NK-92 treated with Interleukin-12 subunit alpha and Interleukin-12 subunit beta, amount 100 ng/mL, for 24 hours (cell line): ENCODE data around the gene AHNAK2.
"Not testable (repeated sequence)": the region's sequence is repeated elsewhere in the genome, so short reads cannot be mapped to it uniquely, and the experiment has no call there.

ENCODE experiments used
- DNase-seq: peaks from one replicate; lab custom pipeline; 2025; lab: John Stamatoyannopoulos, UW

AHNAK2 gene

GRCh38 chr14:104951863-104952657 is 26.1 kb downstream of the AHNAK2 start:
- not testable (repeated sequence) for DNase-seq

GRCh38 chr14:104950701-104951100 is 27.5 kb downstream of the AHNAK2 start:
- not testable (repeated sequence) for DNase-seq

- no peak for DNase-seq
These were observed 28.2 kb downstream of the AHNAK2 start for GRCh38 chr14:104950021-104950420.

- DNase-seq, result not testable (repeated sequence)
These were observed 28.7 kb downstream of the AHNAK2 start for GRCh38 chr14:104949406-104949955.

DNA sequence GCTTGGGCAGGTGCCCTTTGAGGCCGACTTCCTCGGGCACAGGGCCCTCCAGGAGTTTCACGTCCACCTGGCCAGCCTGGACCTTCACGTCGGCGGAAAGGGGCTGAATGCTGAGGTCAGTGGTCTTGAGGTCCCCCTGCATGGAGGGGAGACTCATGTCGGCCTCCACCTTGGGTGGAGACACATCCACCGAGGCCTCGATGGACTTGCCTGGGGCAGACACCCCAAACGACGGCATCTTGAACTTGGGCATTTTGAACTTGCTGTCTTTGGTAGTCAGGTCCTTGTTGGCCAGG is 29.5 kb downstream of the AHNAK2 start:
- DNase-seq, result no peak

GRCh38 chr14:104947881-104948735 is 30.1 kb downstream of the AHNAK2 start:
- DNase-seq, result not testable (repeated sequence)

DNA sequence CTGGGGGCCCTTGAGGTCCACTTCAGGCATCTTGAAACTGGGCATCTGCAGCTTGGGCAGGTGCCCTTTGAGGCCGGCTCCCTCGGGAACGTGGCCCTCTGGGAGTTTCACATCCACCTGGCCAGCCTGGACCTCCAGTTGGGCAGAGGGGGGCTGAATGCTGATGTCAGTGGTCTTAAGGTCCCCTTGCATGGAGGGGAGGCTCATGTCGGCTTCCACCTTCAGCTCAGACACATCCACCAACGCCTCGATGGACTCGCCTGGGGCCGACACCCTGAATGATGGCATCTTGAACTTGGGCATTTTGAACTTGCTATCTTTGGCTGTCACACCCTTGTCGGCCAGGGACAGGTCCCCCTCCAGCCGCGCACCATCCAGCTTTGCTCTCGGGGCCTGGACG is 31.0 kb downstream of the AHNAK2 start:
- DNase-seq, result not testable (repeated sequence)

DNA sequence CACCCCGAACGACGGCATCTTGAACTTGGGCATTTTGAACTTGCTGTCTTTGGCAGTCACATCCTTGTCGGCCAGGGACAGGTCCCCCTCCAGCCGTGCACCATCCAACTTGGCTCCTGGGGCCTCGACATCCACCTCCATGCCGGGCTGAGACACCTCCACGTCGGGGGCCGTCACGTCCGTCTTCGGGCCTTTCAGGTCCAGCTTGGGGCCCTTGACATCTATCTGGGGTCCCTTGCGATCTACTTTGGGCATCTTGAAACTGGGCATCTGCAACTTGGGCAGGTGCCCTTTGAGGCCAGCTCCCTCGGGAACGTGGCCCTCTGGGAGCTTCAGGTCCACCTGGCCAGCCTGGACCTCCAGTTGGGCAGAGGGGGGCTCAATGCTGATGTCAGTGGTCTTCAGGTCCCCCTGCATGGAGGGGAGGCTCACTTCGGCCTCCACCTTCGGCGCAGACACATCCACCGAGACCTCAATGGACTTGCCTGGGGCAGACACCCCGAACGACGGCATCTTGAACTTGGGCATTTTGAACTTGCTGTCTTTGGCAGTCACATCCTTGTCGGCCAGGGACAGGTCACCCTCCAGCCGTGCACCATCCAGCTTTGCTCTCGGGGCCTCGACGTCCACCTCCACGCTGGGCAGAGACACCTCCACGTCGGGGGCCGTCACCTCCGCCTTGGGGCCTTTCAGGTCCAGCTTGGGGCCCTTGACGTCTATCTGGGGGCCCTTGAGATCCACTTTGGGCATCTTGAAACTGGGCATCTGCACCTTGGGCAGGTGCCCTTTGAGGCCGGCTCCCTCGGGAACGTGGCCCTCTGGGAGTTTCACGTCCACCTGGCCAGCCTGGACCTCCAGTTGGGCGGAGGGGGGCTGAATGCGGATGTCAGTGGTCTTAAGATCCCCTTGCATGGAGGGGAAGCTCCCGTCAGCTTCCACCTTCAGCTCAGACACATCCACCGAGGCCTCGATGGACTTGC is 31.9 kb downstream of the AHNAK2 start:
- not testable (repeated sequence) for DNase-seq

- not testable (repeated sequence) for DNase-seq
These were observed 32.9 kb downstream of the AHNAK2 start for GRCh38 chr14:104945266-104945665.

DNA sequence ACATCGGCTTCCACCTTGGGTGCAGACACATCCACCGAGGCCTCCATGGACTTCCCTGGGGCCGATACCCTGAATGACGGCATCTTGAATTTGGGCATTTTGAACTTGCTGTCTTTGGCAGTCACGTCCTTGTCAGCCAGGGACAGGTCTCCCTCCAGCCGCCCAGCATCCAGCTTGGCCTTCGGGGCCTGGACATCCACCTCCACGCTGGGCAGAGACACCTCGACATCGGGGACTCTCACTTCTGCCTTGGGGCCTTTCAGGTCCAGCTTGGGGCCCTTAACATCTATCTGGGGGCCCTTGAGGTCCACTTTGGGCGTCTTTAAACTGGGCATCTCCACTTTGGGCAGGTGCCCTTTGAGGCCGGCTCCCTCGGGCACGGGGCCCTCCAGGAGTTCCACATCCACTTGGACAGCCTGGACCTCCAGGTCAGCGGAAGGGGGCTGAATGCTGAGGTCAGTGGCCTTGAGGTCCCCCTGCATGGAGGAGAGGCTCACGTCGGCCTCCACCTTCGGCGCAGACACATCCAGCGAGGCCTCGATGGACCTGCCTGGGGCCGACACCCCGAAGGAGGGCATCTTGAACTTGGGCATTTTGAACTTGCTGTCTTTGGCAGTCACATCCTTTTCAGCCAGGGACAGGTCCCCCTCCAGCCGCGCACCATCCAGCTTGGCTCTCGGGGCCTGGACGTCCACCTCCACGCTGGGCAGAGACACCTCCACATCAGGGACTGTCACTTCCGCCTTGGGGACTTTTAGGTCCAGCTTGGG is 33.6 kb downstream of the AHNAK2 start:
- not testable (repeated sequence) for DNase-seq

- not testable (repeated sequence) for DNase-seq
These were observed 34.2 kb downstream of the AHNAK2 start for GRCh38 chr14:104944016-104944308.

DNA sequence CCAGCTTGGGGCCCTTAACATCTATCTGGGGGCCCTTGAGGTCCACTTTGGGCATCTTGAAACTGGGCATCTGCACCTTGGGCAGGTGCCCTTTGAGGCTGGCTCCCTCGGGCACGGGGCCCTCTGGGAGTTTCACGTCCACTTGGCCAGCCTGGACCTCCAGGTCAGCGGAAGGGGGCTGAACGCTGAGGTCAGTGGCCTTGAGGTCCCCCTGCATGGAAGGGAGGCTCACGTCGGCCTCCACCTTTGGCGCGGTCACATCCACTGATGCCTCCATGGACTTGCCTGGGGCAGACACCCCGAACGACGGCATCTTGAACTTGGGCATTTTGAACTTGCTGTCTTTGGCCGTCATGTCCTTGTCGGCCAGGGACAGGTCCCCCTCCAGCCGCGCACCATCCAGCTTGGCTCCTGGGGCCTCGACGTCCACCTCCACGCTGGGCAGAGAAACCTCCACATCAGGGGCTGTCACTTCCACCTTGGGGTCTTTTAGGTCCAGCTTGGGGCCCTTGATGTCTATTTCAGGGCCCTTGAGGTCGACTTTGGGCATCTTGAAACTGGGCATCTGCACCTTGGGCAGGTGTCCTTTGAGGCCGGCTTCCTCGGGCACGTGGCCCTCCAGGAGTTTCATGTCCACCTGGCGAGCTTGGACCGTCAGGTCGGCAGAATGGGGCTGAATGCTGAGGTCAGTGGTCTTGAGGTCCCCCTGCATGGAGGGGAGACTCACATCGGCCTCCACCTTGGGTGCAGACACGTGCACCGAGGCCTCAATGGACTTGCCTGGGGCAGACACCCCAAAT is 34.8 kb downstream of the AHNAK2 start:
- not testable (repeated sequence) for DNase-seq

GRCh38 chr14:104942586-104942985 is 35.6 kb downstream of the AHNAK2 start:
- no peak for DNase-seq

DNA sequence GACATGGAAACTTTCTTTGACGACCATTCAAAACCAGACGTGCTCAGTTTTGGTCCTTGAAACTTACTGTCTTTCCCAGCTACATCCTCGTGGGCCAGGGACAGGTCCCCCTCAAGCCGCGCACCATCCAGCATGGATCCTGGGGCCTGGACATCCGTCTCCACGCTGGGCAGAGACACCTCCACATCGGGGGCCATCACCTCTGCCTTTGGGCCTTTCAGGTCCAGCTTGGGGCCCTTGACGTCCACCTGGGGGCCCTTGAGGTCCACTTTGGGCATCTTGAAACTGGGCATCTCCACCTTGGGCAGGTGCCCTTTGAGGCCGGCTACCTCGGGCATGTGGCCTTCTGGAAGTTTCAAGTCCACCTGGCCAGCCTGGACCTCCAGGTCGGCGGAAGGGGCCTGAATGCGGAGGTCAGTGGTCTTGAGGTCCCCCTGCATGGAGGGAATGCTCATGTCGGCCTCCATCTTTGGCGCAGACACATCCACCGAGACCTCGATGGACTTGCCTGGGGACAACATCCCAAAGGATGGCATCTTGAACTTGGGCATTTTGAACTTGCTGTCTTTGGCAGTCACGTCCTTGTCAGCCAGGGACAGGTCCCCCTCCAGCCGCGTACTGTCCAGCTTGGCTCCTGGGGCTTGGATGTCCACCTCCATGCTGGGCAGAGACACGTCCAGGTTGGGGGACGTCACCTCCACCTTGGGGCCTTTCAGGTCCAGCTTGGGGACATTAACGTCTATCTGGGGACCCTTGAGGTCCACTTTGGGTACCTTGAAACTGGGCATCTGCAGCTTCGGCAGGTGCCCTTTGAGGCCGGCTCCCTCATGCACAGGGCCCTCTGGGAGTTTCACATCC is 36.4 kb downstream of the AHNAK2 start:
- no peak for DNase-seq

DNA sequence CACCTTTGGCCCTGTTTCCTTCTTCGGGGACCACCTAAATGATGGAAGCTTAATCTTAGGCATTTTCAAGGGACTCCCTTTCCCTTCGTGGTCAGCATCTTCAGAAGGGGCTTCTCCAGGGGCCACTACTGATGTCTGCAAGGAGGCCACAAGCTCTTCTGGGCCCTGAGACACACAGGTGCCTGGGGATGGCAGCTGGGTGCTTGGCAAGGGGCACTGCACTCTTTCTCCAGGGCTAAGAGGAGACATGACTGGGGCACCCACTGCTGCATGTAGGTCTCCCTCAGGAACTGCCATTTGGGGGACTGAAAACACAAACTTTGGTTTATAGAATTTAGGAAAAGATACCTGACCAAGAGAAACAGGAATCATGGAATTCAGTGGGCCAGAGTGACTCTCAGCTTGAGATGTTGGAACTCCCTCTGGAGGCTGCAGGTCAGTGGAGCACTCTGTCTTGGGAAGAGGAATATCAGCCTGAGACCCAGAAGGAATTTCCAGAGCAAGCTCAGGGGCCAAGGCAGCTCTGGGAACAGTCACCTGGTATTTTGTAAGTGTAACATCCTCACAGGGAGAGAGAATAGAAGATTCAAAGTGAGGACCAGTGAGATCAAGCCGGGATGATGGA is 37.5 kb downstream of the AHNAK2 start:
- no peak for DNase-seq

DNA sequence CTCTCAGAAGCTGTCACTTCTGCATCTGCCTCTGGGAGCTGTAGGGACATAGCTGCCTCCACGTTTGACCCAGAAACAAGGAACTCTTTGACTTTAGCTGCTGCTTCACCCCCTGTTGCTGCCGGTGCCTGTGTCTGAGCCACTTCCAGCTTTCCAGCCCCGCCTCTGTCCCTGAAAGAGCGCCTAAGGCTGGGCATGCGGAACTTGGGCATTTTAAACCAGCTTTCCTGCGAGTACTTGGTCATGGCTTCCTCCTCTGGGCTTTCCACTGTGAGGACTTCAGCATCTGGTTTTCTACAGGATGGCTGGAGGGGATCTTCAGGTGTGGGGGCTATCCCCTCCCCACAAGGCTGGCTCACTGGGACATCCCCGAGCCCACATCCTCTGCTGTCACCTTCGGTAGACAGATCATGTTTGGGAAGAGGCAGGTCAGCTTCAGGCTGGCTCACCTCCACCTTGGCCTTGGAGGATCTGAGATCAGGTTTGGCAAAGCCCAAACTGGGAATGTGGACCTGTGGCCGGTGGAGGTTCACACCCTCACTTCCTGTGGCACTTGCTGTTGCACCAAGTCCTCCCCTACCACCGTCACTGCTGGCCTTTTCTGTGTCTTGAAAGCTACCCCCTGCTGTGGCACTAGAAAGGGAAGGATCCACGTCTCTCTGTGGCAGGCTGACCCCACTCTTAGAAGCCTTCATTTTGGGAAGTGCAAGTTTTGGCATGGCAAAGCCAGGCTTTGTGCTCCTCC is 38.3 kb downstream of the AHNAK2 start:
- DNase-seq, result no peak

- no peak for DNase-seq
These were observed 39.2 kb downstream of the AHNAK2 start for GRCh38 chr14:104938960-104939359.

GRCh38 chr14:104938436-104938835 is 39.7 kb downstream of the AHNAK2 start:
- DNase-seq, result no peak
